GM19025 (cell line): ENCODE data around the gene RABEP2.

Experiments used
- ATAC-seq: cut with Tn5 transposase; IDR thresholded peaks from one replicate; pipeline ENCODE4 v1.9.1; 2021; ENCODE audit warnings: mild to moderate bottlenecking, low read depth, moderate library complexity; ENCODE audit not compliant: unreplicated experiment

Gene RABEP2

DNA sequence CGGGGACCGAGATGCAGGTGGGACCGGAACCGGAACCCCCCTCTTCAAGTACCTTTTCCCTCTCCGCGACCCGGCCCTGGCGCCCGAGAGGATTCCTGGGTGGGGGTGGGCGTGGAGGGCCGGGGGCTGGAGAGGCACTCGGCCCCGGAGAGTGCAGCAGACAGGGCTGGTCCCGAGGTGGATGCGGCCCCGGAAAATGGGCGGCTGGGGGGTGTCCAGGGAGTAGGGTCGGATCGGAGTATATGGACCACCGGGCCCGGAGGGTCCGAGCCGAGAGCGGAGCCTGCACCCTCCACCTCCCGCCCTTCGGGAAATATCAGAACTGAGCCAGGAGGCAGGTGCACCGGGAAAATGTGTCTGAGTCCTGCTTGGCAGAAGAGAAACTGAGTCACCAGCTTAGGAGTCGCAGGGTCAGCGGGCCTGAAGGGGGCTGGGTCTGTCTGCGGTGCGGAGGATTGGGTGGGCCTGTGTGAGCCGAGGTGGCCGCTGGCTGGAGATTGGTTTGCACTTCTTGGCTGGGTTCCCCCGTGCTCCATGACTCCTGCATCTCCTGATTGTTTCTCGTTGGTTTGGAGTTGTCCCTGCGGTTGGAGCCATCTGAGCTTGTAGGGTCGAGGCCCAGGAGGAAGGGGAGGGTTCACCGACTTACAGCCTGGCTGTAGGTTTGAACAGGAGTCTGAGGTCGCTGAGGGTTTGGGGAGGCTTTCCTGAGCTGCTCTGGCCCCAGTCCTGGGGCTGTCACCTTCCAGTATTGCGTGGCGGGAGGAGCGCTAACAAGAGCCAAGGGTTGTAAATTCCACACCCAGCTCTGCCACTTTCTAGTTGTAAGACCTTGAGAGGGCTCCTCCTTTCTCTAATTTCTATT lies 60.9 kb downstream of the RABEP2 start:
- no peak for ATAC-seq

DNA sequence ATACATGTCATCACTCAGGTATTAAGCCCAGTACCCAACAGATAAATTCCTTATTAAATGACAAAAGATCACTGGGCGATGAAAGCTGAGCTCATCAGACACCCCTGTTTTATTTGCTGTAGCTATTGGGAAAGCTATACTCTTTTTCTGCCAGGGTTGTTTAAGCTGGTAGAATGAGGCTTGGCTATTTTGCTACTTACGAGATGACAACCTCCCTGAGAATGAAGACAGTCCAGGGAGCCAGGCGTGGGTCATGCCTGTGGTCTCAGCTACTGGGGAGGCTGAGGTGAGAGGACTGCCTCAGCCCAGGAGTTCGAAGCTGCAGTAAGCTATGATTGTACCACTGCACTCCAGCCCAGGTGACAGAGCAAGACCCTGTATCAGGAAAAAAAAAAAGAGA lies 65.7 kb downstream of the RABEP2 start:
- ATAC-seq = no peak

DNA sequence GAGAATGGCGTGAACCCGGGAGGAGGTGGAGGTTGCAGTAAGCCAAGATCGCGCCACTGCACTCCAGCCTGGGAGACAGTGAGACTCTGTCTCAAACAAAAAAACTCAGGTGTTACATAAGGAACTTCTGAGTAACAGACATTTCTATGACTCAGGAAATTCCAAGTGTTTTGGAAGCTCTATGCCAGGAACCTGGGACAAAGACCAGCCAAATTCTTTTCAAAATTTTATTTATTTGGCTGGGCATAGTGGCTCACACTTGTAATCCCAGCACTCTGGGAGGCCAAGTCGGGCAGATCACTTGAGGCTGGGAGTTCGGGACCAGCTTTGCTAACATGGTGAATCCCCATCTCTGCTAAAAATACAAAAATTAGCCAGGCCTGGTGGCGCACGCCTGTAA lies 66.6 kb downstream of the RABEP2 start:
- no peak for ATAC-seq
